ENCODE measurements around the gene TRPV4.
A peak's percentile ranks its signal among the peaks of the same experiment; 100 is the strongest.

Gene TRPV4

DNA sequence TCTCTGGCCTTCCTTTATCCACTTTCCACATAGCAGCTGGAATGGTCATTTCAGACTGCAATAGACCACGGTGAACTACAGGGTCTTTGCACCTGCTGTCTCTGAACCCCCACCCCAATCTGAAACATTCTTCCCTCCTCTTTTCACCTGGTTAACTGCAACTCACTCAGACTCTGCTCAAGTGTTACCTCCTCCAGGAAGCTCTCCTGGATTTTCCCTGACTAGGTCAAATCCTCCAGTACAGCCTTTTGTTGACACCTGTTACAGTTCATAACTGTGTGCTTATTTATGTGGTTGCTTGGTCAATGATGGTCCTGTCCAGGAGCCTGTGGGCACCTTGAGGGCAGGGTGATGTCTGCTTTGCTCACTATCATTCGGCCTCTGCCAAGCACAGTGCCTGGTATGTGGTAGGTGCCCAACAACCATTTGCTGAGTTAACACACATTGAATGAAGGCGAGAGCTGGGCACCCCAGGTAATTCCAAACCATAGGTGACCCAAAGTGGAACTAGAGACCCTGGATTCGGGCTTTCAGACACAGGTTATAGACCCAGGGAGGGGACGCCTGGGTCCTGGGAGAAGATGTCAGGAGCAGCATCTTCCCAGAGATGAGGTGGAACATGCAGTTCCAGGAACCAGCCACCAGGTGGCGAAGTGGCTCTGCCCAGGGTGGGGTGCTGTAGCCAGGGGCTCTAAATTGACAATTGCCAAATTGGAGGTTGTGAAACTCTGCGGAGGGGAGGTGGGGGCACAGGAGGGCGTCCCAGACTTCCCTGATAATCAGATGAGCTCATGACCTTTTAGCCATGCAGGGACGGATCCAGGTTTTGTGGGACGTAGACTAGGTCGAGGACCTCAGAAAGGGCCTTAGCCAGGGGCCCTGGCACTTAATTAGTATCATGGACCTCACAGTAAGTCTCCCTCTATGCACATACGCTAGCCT, 28.1 kb downstream of the TRPV4 start:
- peak; percentile 86 for DNase-seq (ENCODE audit: low spot score)

- no peak for DNase-seq (ENCODE audit: low spot score)
Observed at GRCh38 chr12:109803678-109804077, 29.5 kb downstream of the TRPV4 start.

DNA sequence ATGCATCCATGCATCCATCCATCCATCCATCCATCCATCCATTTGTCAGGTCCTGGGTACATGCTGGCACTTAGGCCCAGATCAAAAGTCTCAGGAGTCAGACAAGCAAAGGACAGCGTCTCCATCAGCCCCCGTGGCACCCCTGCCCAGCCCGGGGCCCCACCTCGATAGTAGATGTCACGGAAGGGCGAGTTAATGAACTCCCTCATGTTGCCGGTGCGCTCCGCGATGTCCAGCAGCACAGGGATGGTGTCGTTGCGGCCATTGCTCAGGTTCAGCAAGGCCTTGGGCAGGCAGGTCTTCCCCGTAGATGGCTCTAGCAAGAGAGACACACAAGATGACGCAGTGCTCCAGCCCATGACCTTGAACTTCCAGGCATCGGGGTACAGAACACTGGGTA, 30.4 kb downstream of the TRPV4 start:
- no peak for DNase-seq (ENCODE audit: low spot score)

DNA sequence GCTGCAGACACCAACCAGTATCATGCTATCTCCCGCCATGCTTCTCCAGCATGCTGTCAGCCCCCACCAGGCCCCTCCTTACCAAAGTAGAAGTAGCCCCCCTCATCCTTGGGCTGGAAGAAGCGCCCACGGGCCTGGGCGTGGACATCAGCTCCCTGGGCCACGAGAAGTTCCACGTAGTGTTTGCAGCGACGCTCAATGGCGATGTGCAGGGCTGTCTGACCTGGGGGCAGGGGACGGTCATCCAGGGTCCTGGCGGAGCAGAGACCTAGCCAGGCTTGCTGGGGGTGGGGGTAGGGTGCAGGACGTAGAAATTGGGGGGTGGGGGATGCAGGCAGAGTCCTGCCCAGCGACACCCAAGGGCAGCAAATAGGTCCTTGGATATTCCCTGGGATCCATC, 32.7 kb downstream of the TRPV4 start:
- no peak for DNase-seq (ENCODE audit: low spot score)

- no peak for DNase-seq (ENCODE audit: low spot score)
Observed at GRCh38 chr12:109798691-109799090, 34.5 kb downstream of the TRPV4 start.

DNA sequence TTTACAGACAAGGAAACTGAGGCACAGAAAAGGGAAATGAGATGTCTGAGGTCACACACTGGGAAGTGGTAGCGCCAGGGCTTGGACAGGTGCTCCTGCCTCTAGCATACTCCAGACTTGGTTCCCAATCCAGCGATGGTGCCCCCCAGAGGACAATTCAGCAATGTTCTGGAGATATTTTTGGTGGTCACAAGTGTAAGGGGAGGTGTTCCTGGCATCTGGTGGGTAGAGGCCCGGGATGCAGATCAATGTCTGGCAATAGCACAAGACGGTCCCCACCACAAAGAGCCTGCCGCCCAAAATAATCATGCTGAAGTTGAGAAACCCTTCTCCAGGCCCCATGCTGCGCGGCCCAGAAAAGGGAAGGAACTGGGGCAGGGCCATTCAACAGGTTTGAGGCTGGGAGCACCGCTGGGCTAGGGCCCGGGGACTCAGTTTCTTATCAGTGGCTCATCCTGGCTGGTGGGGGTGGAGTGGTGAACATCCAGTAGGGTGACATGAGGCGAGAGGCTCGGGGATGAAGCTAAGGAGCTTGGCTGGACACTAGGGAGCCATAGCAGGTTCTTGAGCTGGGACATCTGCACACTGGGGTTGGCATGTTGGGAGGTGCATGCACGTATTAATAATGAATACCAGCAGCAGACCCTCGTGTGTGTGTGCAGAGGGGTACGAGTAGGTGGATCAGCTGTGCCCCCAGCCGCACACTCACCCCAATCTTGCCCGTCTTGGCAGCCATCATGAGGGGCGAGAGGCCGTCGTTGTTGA, 35.1 kb downstream of the TRPV4 start:
- no peak for DNase-seq (ENCODE audit: low spot score)

DNA sequence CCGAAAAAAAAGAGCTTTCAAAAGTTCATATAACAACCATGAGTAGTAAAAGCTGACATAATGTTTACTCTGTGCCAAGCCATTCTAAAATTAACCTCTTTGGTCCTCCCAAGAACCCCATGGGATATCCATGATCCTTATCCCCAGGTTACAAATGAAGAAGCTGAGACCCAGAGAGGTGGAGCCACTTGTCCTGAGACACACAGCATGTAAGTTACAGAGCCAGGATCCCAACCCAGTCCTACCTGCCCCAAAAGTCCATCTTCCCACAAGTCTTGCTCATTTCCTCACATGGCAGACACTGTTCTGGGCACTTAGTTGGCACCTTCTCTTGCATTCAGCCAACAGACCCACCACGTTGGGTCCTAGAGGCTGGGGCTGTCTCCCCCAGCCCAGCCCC, 37.1 kb downstream of the TRPV4 start:
- DNase-seq (ENCODE audit: low spot score), result no peak

DNA sequence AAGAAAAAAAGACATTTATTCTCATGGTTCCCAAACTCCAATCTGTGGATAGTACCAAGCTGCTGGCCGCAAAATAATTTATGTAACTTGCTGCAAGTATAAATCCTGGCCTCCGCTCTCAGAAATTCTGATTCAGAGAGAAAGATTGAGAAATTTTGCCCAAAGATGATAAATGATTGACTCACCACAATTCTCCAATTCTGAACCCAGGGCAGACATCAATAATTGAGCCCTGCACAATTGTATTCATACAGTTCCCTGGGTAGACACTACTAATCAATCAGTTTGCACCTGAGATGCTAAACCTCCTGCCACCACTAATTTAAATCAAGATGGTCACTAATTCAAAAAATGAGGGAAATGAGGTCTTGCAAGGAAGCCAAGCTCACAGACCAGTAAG, 38.2 kb downstream of the TRPV4 start:
- no peak for DNase-seq (ENCODE audit: low spot score)

DNA sequence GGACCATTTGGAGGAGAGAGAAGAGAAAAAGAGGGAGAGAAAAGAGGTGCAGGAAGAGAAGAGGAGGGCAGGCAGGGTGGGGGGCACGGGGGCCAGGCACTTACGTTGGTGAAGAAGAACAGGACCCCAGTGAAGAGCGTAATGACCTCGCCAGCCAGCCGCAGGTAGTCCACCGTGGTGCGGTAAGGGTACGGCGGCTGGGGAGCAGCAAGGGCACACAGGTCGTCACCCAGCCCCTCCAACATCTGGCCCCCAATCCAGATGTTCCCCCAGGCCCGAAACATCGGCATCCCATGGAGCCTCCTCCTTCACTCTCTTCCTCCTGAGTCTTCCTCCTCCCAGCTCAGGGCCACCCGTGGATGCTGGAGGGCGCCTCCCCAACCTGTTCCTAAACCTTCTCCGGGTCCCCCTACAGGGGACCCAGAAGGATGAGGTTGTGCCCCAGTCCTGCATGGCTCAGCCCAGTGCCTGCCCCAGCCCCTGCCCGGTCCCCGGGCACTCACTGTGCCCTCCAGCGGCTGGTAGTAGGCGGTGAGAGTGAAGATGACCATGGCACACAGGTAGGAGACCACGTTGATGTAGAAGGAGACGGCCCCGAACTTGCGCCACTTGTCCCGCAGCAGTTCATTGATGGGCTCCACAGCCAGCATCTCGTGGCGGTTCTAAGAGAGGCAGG, 39.2 kb downstream of the TRPV4 start:
- no peak for DNase-seq (ENCODE audit: low spot score)

DNA sequence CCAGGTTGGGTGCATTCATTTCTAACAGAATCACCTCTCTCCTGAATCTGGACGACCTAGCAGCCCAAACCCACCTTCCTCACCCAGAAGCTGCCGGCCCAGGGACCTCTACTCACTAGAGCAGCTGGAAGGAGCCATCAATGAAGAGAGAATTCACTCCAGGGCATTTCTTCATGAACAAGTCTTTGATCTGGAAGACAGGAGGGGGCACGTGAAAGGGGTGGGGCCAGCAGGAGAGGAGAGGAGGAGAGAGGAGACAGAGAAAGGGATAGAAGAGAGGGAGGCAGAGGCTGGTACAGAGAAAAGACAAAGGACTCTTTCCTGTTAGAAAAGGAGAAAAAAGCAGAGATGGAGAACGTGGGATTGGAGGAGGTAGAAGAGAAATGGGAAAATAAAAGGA, 39.8 kb downstream of the TRPV4 start:
- DNase-seq (ENCODE audit: low spot score), result no peak

- DNase-seq (ENCODE audit: low spot score), result no peak
Observed at GRCh38 chr12:109792992-109793391, 40.2 kb downstream of the TRPV4 start.

- DNase-seq (ENCODE audit: low spot score), result no peak
Observed at GRCh38 chr12:109789526-109790048, 43.6 kb downstream of the TRPV4 start.

DNA sequence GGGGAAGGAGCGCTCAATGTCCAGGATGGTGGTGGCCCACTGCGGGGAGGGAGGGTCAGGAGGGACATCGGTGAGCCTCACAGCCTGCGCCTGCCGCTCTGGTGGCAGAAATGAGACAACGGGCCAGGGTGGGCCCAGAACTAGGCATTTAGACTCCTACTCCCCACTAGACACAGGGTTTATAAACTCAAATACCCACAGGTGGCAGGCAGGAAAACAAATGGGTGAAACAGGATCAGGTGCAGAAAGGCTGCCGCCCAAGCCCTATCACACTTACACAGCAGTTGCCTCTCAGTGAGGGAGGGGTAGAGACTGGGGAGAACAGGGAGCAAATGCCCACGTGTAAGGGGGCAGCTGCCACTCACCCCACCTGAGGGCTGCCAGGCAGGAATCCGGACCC, 46.4 kb downstream of the TRPV4 start:
- DNase-seq (ENCODE audit: low spot score), result no peak

DNA sequence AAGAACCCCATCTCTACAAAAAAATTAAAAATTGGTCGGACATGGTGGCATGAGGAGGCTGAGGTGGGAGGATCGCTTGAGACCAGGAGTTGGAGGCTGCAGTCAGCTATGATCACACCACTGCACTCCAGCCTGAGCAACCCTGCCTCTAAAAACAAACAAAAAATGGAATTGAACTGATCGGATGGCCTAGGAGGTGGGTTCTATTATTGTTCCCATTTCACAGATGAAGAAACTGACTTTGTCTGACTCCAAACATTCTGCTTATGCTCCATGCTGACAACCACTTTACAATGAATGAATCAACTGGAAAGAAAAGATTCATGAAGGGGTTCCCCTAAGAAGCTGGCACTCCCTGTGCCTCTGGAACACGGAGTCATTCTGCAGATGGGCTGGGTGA, 47.3 kb downstream of the TRPV4 start:
- no peak for DNase-seq (ENCODE audit: low spot score)

DNA sequence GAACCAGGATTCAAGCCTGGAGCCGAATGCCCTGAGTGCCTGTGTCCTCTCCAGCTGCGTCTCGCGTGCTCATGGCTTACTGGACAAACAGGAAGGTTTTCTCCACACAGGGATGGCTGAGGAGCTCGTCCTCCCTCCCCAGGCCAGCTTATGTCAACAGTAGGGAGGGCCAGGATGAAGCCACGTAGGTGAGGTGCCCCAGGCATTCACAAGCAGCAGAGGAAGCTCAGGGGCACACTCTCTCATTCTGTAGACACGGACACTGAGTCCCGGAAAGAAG, 49.3 kb downstream of the TRPV4 start:
- no peak for DNase-seq (ENCODE audit: low spot score)

- DNase-seq (ENCODE audit: low spot score), result no peak
Observed at GRCh38 chr12:109783135-109783964, 49.8 kb downstream of the TRPV4 start.

DNA sequence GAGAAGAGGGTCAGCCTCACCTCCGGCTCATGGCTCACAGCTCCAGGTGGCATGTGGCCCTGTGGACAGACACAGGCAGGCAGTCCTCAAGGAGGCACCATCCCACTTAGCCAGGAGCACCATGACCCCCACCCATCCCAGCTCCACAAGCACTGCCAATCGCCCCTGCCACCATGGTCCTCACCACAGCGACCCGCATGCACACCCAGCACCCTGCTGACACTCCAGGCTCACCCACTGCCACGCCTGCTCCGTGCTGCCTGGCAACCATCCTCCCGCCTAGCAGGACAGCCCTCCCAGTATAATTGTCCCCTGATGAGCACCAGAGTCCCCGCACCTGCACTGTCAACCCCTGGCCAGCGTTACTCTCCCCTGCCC, 50.9 kb downstream of the TRPV4 start:
- DNase-seq (ENCODE audit: low spot score), result no peak

DNA sequence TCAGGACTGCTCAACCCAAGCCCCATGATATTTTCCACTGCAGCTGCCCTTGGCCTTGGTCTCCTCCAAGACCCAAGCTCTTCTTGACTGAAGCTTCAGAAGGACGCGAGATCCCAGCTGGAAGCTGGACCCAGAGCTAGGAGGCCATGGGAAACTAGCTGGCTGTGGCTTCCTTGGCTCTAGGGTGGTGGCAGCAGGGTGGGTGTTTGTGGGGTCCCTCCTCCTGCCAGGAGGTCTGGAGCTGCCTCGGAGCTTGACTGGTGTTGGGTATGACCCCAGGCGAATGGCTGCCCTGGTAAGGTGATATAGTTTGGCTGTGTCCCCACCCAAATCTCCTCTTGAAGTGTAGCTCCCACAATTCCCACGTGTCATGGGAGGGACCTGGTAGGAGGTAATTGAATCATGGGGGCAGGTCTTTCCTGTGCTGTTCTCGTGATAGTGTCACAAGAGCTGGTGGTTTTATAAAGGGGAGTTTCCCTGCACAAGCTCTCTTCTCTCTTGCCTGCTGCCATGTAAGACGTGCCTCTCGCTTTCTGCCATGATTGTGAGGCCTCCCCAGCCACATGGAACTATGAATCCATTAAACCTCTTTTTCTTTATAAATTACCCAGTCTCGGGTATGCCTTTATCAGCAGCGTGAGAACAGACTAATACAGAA, 51.4 kb downstream of the TRPV4 start:
- DNase-seq (ENCODE audit: low spot score), result no peak

DNA sequence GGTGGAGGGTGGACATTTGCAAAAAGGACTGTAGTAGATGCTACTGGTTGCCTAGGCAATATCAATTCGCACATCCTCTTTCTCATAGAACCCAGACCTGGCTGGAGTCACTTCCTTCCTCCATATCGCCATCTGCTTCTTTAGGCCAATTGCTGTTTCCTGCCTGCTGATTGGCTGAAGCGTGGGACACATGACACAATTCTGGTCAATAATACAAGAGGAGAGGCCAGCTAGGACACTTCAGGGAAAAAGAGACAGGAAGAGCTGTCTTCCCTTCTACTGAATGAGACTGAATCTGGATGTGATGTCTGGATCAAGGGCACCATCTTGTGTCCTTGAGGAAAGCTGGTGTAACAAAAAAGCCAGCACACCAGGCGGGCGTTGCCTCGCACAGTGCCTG, 53.8 kb downstream of the TRPV4 start:
- no peak for DNase-seq (ENCODE audit: low spot score)

DNA sequence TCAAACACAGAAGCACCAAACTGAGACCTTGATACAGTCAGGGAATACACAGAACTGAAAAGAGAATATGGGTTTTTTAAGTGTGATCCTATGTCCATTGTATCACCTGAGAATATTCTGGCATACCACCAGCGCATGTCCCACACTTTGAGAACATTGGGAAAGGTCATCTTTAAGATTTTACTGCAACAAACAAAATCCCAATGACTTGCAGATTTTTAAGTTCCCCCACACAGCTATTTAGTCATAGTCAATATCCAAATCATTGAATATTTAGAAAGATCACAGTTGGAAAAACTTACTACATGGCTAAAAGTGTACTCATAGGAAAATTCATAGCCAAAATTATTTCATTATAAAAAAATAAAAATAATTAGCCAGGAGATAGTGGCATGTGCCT, 54.5 kb downstream of the TRPV4 start:
- no peak for DNase-seq (ENCODE audit: low spot score)

GRCh38 chr12:109777544-109777943, 55.7 kb downstream of the TRPV4 start:
- no peak for DNase-seq (ENCODE audit: low spot score)
